PFSK-1 (cell line): ENCODE measurements around the gene PNKP.

ENCODE experiments used
- FOXP2 ChIP-seq: optimal IDR thresholded peaks from 2 replicates; pipeline ENCODE3; 2011; ENCODE audit warnings: borderline replicate concordance, control low read depth, inconsistent platforms; ENCODE audit not compliant: insufficient read depth; ENCODE audit errors: extremely low read length, extremely low read depth
- POLR2AphosphoS5 ChIP-seq: IDR thresholded peaks from 2 replicates; pipeline ENCODE4 v1.6.1; 2012; ENCODE audit warnings: low read depth, mild to moderate bottlenecking, control low read depth, low read length, moderate library complexity
- REST ChIP-seq, 2 experiments: IDR thresholded peaks; 2 replicates each; pipeline versions ENCODE4 v1.6.1 to v1.8.0; 2011 to 2012; ENCODE audit warnings: low read depth in 2 of 2, low read length in 2 of 2, control low read depth in 1 of 2, inconsistent platforms in 1 of 2, mild to moderate bottlenecking in 1 of 2, moderate library complexity in 1 of 2; ENCODE audit not compliant: insufficient read depth in 1 of 2
- SIN3A ChIP-seq: IDR thresholded peaks from 2 replicates; pipeline ENCODE4 v1.6.1; 2012; ENCODE audit warnings: mild to moderate bottlenecking, low read length, moderate library complexity, borderline replicate concordance; ENCODE audit not compliant: insufficient read depth
- TAF1 ChIP-seq: IDR thresholded peaks from 2 replicates; pipeline ENCODE4 v1.6.1; 2012; ENCODE audit warnings: low read length, control low read depth, borderline replicate concordance; ENCODE audit not compliant: insufficient read depth

Gene PNKP

GRCh38 chr19:49894879-49895565, 27.6 kb upstream of the PNKP start:
- no peak for TF ChIP-seq FOXP2
- TF ChIP-seq TAF1: no peak
- no peak for TF ChIP-seq REST (IDR thresholded peaks at IDR 0.05; ENCODE audit: insufficient read depth in 1 of 2, low read depth in 2 of 2, low read length in 2 of 2)
- no peak for TF ChIP-seq POLR2AphosphoS5
- no peak for TF ChIP-seq SIN3A

GRCh38 chr19:49894011-49894664, 26.8 kb upstream of the PNKP start:
- no peak for TF ChIP-seq TAF1
- TF ChIP-seq POLR2AphosphoS5: no peak
- no peak for TF ChIP-seq SIN3A
- TF ChIP-seq FOXP2: no peak
- no peak for TF ChIP-seq REST (IDR thresholded peaks at IDR 0.05; ENCODE audit: insufficient read depth in 1 of 2, low read depth in 2 of 2, low read length in 2 of 2)

- TF ChIP-seq SIN3A (no peak), POLR2AphosphoS5 (no peak), REST (IDR thresholded peaks at IDR 0.05; ENCODE audit: insufficient read depth in 1 of 2, low read depth in 2 of 2, low read length in 2 of 2) (no peak), TAF1 (no peak), FOXP2 (no peak)
Measured at GRCh38 chr19:49892716-49893115, 25.3 kb upstream of the PNKP start.

GRCh38 chr19:49891393-49891792, 24.0 kb upstream of the PNKP start:
- TF ChIP-seq POLR2AphosphoS5 (no peak), FOXP2 (no peak), SIN3A (no peak), REST (IDR thresholded peaks at IDR 0.05; ENCODE audit: insufficient read depth in 1 of 2, low read depth in 2 of 2, low read length in 2 of 2) (no peak), TAF1 (no peak)
